HG03575 (cell line): Measurements from ENCODE around the gene NIPAL4.
A peak's percentile ranks its signal among the peaks of the same experiment; 100 is the strongest.

Experiments
- ATAC-seq: cut with Tn5 transposase; IDR thresholded peaks from one replicate; pipeline ENCODE4 v1.9.1; 2021; ENCODE audit not compliant: unreplicated experiment, insufficient number of reproducible peaks, low FRiP score; ENCODE audit errors: extremely low read depth

NIPAL4 gene

DNA sequence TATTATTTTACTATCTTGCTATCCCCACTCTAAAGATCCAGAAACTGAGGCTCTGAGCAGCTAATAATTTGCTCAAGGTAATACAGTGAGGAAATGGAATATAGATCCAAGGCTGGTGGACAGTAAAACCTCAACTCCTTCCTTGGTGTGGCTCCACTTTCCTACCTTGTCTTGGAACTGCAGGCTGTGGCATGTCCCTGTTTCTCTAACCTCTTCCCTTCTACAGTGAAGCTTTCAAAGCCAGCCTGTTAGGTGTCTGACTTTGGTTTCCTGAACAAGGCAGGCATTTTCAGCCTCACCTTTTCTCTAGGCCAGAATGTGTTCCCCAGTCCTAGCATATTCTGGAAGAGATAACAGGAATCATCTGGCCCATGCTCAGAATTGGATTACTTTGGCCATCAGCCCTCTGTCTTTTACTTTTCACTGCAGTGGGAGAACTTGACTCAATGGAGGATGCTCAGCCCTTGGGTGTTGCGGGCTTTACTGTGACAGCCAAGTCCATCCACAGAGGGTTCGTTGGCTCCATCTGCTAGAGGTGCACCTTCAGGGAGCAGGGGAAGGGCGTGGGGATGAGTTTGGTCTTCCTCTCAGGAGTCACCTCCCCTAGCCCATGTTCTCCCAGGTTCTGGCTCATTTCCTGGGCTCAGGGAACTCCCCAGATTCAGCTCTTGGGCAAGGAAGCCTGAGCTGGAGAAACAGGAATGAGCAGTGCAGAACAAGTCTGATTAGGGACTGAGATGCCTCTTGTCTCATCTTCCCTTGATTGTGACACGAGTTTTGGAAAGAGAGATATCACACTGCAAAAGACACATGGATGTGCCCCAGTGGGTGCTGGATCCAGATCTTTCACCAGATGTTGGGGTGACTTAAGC lies 1.1 kb downstream of the NIPAL4 start:
- no peak for ATAC-seq

DNA sequence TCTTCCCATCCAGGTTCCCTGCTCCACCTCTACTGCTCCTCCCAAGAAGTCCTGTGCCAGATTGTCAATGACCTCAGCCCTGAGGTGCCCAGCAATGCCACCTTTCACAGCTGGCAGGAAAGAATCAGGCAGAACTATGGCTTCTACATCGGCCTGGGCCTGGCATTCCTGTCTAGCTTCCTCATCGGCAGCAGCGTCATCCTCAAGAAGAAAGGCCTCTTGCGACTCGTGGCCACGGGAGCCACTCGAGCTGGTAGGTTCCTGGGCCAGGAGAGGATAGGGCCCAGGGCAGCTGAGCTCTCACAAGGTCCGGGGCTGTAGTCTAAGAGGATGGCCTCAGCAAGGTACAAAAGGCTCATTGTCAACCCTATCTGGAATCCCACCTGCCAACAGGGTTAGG lies 3.1 kb downstream of the NIPAL4 start:
- no peak for ATAC-seq

DNA sequence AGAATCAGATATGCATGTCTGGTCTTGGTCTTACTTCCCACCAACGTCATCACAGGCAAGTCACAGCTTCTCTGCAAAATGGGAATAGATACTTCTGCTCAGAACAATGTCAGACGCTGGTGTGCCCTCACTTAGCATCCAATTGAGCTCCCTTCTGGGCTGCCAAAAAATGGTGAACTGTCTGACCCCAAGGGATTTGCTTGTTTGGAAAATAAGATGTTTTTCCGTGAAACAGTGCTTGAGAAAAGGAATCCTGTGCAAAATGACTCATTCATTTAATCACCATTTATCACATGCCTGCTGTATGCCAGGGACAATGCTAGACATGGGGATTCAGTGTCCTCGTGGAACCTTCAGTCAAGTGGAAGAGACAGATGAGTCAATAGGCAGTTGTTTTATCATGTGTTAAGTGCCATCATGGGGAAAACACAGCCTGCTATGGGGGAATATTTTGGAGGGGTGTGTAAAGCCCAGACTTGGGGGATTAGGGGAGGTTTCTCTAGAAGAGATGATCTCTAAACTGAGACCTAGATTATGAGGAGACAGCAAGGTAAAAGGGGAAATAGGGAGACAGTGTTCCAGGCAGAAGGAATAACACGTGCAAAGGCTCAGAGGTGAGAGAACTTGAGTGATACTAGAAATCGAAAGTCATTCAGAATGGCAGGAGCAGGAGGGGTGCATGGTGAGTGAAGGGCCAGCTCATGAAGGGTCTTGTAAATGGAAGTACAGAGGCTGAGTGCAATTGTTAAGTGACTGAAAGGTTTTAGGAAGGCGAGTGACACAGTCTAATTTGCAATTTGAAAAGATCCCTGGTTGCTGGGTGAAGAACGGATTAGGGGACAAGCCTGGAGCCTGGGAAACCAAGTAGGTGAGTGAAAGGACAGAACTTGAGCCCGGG lies 3.9 kb downstream of the NIPAL4 start:
- ATAC-seq: no peak

DNA sequence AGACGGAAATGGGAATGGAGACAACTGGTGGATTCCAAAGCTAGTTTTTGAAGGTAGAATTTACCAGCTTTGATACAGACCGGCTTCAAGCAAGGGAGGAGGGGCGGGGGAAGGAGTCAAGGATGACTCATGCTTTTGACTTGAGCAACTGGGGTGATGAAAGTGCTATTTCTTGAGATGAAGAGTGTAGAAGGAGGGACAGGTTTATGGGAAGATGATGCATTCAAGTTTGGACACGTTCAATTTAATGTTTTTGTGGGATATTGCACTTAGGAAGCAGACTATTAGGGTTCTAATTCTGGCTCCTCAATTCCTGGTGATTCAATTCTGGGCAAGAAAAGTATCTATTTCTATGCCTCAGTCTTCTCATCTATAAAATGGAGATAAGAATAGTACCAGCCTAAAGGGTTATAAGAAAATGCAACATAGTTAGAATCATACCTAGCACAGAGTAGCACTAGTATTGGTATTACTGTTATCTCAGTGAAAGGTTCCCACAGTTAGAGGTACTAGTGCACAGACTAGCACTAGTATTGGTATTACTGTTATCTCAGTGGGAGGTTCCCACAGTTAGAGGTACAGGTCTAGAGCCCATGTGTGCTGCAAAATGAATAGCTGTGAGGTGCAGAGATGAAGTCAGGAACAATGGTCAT lies 4.6 kb downstream of the NIPAL4 start:
- ATAC-seq: peak; percentile 69

DNA sequence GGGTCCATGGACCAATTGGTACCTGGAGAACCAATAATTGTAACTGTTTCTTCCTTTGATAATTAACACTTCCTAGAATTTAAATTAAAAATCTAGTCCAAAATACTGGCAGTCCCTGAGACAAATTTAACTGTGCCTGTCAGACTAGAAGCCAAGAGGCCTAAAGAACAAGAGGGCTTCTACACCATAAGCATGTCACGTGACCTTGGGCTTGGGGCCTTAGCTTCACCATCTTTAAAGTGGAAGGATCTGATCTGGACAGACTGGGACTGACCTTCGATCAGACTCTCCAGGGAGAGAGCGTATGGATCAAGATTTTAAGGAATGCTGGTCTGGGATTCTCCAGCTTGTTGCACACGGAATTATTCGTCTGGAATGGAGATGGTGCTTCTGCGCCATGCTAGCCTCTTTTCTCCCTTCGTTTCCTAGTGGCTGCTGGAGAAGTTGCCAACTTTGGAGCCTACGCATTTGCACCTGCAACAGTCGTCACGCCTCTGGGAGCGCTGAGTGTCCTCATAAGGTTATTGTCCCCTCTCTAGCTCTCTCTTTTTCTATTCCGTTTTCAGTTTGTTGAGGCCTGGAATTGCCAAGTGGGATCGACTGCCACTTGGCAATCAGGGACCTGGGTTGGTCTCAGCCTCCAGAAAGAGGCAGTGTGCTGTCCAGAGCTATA lies 8.4 kb downstream of the NIPAL4 start:
- ATAC-seq: no peak

DNA sequence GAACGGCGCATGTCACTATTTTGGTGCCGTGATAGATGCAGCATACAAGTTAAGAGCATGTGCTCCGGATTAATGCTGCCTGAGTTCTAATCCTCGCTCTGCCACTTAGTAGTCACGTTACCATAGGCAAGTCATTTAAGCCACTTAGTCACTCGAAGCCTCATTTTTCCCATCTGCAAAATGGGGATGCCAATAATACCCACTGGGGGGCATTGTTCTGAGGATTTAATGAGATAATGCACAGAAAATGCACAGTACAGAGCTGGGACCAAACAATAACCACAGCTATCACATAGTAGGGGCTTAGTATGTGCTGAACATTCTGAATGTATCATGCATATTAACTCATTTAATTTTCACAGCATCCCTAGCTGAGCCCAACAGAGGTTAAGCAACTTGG lies 9.1 kb downstream of the NIPAL4 start:
- no peak for ATAC-seq

DNA sequence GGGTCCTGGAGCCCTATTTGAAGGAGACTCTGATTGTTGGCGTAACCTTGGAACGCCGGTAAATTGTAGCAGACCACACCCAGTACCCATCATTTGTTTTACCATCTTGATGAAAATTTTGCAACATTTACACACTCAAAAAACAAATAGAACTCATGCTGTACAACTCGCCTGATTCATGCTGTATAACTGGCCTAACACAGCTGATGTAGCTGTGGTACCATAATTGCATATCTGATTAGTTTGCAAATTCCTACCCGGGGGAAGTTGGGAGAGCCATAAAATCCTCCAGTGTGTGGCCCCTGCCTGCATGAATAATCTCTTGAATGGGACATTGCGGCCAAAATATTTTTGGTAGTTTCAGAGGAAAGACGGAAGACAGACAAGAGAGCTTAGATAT lies 9.7 kb downstream of the NIPAL4 start:
- no peak for ATAC-seq

DNA sequence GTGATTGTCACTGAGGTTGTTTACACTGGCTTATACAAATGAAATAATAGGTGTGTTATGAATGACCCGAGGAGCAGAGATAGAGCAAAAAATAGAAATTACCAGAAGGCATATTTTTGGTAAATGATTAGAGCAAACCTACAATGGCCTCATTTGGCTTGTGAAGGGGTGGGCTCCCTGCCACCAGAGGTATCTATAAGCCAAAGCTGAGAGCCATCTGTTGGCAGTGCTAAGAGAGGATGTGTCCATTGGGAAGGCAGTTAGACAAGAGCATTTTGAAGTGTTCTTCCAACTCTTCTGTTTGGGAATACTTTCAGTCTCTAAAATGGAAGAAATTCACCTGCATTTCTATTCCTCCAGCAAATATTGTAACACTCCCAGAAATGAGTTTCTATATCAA lies 10.6 kb downstream of the NIPAL4 start:
- ATAC-seq: no peak

DNA sequence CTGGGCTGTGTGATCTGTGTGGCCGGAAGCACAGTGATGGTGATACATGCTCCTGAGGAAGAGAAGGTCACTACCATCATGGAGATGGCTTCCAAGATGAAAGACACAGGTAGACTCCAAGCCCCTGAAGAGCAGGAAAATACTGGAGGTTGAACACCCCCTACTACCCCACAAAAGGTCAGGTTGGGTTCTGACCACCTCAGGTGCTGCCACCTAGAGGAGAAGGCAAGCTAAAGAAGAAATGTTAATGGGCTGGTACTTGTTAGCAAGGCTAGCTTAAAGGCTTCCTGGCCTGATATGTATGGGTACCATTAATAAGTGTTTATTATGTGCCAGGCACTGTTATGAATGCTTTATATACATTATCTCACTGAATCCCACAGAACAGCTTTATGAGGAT lies 11.7 kb downstream of the NIPAL4 start:
- ATAC-seq: no peak

DNA sequence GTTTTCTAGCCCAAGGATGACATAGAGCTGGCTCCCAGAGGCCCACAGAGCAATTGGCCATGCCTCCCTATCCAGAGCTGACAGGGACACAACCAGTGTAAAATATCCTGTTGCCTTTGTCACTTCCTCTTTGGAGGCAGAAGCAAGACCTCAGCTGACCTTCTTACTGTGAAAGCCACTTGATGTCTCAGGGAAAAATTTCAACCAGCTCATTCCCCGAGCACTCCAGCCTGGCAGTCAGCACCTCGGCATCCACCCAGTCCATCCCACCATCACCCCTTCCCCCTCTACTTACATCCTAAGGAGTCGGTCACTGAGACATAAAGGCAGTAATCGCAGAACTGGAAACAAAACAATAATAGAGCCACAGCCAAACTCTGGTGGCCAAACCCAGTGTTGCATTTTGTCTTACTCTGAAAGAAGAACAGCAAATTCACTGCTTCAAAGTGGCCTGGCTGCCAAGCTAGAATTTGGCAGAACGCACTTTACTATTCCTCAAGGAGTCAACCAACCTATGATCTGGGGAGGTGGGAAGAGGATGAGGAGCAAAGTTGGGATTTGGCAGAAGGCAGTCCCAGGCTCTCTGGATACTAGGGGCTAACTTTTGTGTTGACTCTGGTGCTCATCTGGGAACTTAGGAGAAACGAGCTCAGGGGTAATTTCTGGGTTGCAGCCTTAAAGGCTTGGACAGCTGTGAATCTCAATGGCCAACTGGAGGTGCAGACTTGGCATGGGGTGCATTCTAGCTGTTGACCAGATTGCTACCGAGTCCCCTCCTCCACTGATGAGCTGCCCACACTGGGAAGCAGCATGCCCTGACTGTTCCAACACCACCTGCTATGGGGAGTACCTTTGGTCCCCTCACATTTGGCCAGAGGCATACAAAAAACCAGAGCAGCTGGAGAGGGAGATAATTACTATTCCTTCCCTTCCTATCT lies 13.6 kb downstream of the NIPAL4 start:
- ATAC-seq: no peak

DNA sequence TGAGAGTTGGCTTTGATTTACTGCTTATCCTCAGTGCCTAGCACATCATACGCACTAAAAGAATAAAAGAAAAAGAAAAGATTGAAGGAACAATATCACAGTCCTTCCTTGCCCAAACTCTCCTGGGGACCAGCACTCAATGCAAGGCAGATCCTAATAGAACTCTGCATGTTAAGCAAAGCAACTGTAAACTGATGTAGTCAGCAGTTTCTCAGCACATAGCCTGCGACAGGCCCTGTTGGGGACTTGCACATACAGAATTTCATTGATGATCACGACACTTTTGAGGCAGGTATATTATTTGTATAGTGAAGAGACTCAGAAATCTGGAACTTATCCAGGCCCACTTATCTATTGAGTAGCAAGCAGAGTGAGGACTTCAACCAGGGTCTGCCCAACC lies 15.4 kb downstream of the NIPAL4 start:
- ATAC-seq: no peak

DNA sequence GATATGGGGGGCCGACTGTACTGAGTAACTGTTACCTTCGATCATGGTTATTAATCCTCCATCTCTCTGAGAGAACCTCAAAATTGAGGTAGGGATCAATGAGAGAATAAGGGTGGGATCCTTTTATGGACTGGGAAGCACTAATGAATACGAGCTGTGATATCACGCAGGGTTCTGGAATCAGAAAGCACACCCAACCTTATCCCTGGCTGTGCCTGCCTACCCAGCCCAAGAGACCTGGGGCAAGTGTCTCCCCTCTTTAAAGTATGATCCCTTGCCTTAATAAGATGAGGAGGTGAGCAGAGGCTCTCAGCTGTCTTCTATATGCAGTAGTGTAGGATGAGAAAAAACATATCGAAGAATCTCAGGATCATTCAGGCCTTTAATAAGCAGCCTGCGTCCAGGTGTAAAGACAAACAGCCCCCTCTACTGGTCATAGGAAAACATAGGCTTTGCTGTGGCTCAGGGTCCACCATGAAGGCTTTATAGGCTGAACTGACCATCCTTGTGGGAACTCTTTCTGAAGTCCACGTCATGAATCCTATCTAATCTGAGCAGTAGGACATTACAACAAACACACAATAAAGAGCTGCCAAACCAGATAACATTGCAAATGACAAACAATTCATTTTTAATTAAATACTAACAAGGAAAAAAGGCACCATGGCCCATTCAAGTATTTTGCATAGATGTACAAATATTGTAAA lies 16.8 kb downstream of the NIPAL4 start:
- no peak for ATAC-seq

DNA sequence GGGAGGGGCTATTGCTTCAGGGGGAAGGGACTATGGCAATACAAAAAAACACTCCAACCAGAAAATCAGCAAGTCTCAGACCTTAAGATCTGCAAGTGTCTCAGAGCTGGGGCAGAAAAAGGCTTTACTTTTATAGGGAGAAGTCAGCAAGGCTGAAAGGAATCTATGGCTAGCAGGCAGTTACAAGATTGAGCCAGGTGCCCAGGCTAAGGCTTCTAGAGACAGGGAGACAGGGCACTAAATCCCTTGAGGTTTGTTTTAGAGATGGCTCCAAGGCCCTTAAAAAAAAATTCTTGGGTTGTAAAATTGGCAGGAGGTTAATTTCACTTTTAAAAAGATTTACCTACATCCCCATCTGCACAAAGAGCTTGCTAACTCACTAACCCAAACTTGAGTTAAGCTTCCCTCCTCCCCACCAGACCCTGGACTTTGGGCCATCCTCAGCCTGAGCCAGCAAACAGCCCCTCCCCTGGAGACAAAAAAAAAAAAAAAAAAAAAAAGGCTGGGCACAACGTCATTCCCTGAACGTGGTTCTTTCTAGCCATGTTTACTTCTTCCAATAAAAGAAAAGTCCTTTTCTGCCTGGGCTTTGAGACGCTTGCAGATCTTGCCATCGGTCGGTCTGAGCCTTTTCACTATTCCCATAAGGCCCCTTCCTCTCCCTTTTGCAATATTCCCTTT lies 17.9 kb downstream of the NIPAL4 start:
- no peak for ATAC-seq

DNA sequence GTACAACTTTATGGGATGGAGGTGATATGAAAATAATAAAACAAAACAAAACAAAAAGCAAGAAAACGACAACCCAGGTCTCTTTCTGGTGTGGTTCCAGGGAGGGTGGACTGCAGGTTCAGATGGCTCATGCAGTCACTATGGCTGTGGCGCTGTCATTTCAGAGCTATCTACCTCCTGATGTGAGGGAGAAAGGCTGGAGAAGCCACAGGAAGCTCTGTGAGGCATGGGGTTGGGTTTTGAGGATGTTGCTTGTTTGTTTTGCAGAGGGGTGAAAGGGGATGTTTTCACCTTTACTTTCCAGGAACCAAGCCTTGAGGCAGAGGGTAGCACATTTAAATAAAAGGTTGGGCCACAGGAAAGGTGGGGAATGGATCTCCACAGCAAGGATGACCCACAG lies 18.7 kb downstream of the NIPAL4 start:
- no peak for ATAC-seq

DNA sequence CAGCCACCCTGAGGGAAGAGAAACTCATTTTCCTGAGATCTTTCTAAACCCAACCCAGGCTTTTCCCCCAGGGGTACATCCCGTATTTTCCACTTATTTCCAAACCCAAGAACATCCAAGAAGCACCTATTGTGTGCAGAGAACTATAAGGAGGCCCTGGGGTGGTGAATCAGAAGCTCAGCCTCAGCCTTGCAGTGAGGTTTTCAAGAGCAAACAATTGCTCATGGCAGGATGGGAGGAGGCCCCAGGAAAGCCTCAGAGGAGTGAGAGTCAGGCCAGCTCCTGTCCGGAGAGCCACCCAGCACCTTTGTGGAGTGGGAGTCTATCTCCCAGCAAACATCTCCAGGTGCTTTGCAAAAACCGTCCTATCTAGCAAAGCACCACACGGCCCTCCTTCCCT lies 19.2 kb downstream of the NIPAL4 start:
- ATAC-seq: no peak

DNA sequence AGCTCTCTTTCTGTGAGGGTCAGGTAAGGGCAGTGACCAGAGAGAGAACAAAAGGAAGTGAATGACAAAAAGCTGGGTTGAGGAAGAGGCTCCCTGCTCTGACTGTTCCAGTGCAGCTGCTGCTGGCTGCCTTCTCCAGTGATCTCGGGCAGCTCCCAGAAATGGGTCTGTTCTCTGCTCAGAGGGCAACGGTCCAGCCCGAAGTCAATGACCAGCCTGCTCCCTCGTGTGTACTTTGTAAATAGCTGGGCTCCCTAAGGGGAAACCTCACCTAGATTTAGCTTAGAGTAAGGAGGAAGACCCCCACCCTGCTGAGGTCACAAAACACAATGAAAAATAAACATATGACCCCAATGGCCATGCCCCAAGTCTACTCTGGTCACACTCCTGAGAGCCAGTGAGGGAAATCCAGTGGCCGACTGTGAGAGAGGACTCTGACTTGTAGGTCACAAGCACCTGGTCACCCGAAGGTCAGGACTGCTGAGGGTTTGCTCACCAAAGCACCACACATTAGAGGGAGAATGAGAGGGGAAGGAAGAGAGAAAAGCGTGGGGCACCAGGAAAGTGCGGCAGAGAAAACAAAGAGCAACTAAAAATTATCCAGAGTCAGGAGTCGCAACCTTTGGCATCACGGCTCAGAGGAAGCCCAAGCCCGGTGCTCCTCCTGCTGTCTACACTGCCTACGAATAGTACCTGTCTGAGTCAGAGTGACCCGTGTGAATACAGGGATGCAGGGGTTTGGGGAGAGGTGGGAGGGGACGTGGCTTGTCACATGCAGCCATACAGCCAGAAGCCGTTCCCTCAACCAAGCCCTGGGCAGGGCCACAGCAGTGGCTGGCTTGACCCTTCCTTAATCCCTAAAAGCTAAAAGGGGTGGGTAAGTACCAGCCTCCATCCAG lies 19.8 kb downstream of the NIPAL4 start:
- no peak for ATAC-seq
